GM13977 (cell line): ENCODE results near the gene PELI1.

Source experiments
- DNase-seq: peaks from one replicate; pipeline ENCODE4 v3.0.0; 2012; ENCODE audit warnings: low spot score
- CTCF ChIP-seq: IDR thresholded peaks from 2 replicates; pipeline ENCODE4 v1.5.1; 2012; ENCODE audit warnings: mild to moderate bottlenecking, control low read depth; ENCODE audit not compliant: insufficient read depth; ENCODE audit errors: extremely low read depth, missing control alignments
- in situ Hi-C: fragments of 300-500 bp; cut with MboI; formaldehyde crosslinking; loops from one replicate; pipeline ENCODE4 v1.12.0; 2022; ENCODE audit warnings: low sequenced_read_pairs, low pct_unique_long_range_greater_than_20kb, mixed read lengths, inconsistent platforms; ENCODE audit not compliant: unreplicated experiment

The PELI1 gene

DNA sequence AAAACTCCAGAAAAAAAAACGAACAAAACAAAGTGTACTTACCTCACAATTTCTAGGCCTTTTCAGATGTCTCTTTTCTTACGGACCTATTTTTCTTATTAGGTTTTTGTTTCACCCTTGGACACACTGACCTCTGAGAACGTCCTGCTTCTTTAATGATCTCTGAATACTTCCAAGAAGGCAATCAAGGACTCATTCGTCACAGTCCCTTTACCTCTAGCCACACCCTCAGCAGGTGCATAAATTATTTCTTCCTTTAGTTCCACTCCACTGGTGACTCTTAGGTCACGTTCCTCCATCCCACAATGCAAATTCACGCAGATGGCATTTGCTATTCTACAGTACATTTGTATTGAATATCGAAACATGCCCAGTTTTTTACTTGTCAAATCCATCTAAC lies 21.9 kb downstream of the PELI1 start:
- DNase-seq: no peak
- in situ Hi-C loops: no loop called here
- TF ChIP-seq CTCF: no peak

GRCh38 chr2:64120928-64121327 lies 23.3 kb downstream of the PELI1 start:
- DNase-seq: no peak
- TF ChIP-seq CTCF: no peak

DNA sequence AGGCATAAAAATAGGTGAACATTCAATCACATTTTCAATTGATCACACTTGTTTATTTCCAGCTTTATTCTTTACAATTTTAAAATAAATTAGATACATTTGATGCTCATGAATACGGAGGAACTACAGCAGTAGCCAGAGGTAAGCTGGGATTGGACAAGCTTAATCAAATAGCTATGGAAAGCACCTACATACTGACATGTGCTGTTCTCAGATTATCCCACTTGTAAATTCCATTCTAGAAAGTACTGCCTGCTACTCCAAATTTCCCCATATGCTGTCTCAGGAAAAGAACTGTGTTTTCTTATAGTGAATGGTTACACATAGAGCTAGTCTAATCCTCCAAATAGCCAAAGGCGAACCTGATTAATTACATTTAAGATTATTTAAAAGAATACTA lies 24.2 kb downstream of the PELI1 start:
- TF ChIP-seq CTCF: no peak
- no peak for DNase-seq
- in situ Hi-C loops: no loop called here

More at GRCh38 chr2:64120928-64121327, 23.3 kb downstream of the PELI1 start:
- in situ Hi-C loops: no loop called here

DNA sequence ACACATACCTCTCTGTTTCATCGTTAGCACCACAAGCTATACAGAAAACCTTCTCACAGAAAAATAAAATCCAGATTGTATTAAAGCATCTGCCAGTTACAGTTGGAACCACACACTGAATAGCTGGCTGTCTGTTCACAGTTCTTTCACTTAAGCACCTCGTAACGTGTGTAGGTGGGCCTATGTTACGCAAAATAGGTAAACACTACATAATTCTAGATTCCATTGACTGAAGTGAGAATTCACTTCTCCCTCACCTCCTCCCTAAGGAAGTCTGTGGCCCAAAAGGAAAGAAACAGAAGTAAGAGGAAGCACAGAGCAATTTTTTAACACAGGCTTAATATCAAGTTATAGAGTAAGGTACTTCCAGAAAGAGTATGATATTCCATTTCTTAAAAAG lies 24.9 kb downstream of the PELI1 start:
- in situ Hi-C loops: no loop called here
- no peak for DNase-seq
- no peak for TF ChIP-seq CTCF

DNA sequence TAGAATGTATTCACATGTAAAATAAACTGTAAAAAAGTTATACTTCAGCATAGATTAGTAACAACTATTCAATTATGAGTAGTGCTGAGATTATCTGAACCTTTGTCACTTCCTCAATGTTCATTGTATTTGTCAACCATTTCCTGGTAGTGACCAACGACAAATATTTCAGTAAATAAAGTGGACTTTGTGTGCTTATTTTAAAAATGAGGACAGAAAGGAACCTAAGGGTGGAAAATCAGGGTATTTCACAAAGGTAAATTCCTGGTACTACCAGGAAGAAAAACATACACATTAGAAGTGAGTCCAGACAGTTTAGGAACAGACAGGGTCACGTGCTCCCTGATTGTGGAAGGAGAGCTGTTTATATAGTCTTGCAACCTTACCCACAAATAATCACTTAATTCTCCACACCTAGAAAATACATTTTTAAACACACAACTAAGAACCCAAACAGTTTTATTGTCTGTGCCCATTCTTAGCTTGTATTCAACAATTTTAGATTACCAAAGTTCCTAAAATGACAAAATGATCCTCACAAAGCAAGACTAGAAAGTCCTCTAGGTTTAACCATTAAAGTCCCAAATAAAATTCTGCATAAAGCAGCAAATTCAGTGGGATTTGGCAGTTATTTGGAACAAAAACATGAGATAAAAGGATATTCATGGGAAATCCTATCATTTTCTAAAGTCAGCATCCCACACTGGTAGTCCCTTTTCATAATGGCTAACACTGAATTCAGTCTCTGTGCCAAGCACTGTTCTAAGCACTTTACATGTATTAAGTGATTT lies 28.2 kb downstream of the PELI1 start:
- in situ Hi-C loops: no loop called here
- no peak for DNase-seq
- no peak for TF ChIP-seq CTCF

DNA sequence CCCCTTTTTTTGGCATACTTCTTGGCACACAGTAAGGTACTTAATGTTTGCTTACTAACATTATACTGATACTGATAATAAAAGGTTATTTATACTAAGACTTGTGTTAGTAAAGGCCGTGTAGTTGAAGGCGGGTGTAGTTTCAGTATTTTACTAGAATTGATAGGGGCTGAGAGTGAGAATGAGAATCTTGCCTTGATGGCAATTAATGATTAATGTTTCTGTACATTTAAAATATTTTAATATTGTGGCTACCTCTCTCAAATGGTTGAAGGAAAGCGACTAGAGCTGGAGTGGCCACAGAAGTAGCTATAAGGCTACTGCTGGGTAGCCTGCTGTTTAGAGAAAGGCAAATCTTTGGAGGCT lies 29.3 kb downstream of the PELI1 start:
- no peak for TF ChIP-seq CTCF
- in situ Hi-C loops: no loop called here

More for the DNA sequence above, 29.3 kb downstream of the PELI1 start:
- no peak for DNase-seq
